Measurements from ENCODE around the gene GAPDHS.
A peak's percentile ranks its signal among the peaks of the same experiment; 100 is the strongest.

Gene GAPDHS

DNA sequence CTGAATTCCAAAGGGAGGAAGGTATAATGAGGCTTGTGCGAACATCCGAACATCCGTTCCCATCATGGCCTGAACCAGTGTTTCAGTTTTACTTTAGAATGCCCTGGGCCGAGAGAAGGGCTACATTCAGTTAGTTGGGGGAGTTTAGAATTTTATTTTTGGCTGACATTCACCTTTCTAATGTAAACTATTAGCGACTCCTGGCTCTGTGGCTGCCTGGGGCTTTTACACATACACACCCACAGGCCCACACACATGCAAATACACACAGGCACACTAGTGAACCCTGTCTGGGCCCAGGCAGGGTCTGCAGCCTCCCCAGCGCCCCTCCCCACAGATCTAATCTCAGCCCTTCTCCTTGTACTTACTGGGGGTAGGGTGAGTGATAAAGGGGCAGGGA is 6.1 kb downstream of the GAPDHS start:
- TF ChIP-seq, protein P1, sequence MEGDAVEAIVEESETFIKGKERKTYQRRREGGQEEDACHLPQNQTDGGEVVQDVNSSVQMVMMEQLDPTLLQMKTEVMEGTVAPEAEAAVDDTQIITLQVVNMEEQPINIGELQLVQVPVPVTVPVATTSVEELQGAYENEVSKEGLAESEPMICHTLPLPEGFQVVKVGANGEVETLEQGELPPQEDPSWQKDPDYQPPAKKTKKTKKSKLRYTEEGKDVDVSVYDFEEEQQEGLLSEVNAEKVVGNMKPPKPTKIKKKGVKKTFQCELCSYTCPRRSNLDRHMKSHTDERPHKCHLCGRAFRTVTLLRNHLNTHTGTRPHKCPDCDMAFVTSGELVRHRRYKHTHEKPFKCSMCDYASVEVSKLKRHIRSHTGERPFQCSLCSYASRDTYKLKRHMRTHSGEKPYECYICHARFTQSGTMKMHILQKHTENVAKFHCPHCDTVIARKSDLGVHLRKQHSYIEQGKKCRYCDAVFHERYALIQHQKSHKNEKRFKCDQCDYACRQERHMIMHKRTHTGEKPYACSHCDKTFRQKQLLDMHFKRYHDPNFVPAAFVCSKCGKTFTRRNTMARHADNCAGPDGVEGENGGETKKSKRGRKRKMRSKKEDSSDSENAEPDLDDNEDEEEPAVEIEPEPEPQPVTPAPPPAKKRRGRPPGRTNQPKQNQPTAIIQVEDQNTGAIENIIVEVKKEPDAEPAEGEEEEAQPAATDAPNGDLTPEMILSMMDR (conservative IDR thresholded peaks at IDR 0.05; ENCODE audit: low read length): no peak
- DNase-seq (ENCODE audit: low read depth): no peak
- no peak overlapping the region for H3K4me3 ChIP-seq (ENCODE audit: low read length)

DNA sequence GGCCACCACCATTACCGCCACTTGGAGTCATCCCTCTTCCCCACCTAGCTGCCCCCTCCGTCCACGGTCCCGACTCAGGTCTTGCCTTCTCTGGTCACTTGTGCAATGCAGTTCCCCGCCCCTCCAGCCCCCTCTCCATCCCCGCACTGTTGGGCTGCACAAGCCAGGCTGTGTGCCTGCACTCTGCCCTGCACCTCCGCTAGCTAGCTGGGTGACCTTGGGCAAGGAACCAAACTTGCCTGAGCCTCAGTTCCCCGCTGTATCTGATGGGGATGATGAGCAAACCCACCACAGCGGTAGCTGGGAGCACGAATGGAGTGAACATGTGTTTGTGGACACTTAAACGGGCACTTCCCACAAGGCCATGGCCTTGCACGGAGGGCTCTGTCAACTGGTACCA is 6.6 kb downstream of the GAPDHS start:
- TF ChIP-seq, protein P1 (conservative IDR thresholded peaks at IDR 0.05; ENCODE audit: low read length): no peak
- H3K4me3 ChIP-seq (ENCODE audit: low read length): no peak overlapping the region
- DNase-seq (ENCODE audit: low read depth): no peak

DNA sequence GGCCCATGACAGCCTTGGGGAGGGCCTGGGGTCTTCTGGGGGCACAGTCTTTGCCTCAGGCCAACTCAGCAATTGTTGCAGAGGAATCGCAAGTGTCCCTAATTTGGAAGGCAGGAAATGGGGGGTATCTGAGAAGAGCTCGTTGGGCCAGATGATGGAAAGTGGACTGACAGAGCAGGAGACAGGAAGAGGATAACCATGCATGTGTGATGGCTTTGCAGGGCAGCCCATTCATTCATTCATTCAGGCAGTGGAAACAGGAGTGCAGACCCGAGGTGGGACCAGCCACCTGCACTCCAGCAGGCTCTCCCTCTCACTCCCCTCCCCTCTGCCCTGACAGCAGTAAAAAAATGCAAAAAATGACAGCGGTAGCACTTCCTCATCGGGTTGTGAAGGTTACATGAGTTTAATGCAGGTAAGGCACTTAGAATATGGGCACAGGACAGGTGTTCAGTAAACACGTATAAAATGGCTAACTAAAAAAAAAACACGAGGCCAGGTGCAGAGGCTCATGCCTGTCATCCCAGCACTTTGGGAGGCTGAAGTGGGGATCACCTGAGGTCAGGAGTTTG is 7.2 kb downstream of the GAPDHS start:
- TF ChIP-seq, protein P1 (conservative IDR thresholded peaks at IDR 0.05; ENCODE audit: low read length): no peak
- DNase-seq (ENCODE audit: low read depth): no peak
- no peak overlapping the region for H3K4me3 ChIP-seq (ENCODE audit: low read length)

GRCh38 chr19:35542209-35542608 is 9.0 kb downstream of the GAPDHS start:
- DNase-seq (ENCODE audit: low read depth): no peak
- H3K4me3 ChIP-seq (ENCODE audit: low read length): no peak overlapping the region
- TF ChIP-seq, protein P1 (conservative IDR thresholded peaks at IDR 0.05; ENCODE audit: low read length): no peak

- no peak for DNase-seq (ENCODE audit: low read depth)
- TF ChIP-seq, protein P1 (conservative IDR thresholded peaks at IDR 0.05; ENCODE audit: low read length): no peak
- H3K4me3 ChIP-seq (ENCODE audit: low read length): no peak overlapping the region
These were observed 10.2 kb downstream of the GAPDHS start for GRCh38 chr19:35543280-35544109.

DNA sequence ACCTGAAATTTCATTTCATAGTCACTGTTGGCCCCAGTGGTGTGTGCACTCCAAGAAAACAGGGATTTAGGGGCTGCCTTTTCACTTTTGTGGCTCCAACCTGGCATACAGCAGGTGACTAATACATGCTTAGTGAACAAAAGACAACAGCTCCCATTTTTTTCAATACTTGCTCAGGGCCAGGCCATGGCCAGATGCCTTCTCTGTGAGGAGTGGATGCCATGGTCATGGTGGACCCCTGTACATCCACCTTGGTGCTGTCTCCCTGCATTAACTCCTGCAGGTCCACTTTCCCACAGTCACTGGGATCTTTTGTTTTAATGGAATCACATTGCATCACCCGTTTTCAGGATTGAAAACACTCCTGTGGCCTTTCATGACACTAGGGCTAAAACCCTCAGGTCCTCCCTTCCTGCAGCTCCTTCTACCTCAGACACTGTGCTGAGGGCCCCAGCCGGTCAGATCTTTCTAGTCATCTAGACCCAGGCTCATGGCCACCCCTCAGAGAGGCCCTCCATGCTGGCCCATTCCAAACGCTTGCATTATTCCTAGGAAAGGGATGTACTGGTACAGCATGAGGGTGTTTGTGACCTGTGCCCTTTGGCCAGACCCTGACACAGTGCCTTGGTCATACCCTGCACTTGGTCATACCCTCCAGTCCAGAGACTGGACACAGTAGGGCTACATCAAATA is 11.0 kb downstream of the GAPDHS start:
- TF ChIP-seq, protein P1 (conservative IDR thresholded peaks at IDR 0.05; ENCODE audit: low read length): no peak
- DNase-seq (ENCODE audit: low read depth): no peak
- H3K4me3 ChIP-seq (ENCODE audit: low read length): peak overlapping the region; percentile 86
